NCI-H82 (cell line): ENCODE results near the gene DUSP15.
"Not testable (repeated sequence)": the region's sequence is repeated elsewhere in the genome, so short reads cannot be mapped to it uniquely, and the experiment has no call there.

Experiments
- DNase-seq: peaks from one replicate; lab custom pipeline; 2025; lab: John Stamatoyannopoulos, UW

DUSP15 gene

GRCh38 chr20:31839782-31840487, 30.4 kb downstream of the DUSP15 start:
- no peak for DNase-seq

- no peak for DNase-seq
Measured at GRCh38 chr20:31838646-31839292, 31.6 kb downstream of the DUSP15 start.

- no peak for DNase-seq
Measured at GRCh38 chr20:31837896-31838397, 32.4 kb downstream of the DUSP15 start.

GRCh38 chr20:31836853-31837608, 33.3 kb downstream of the DUSP15 start:
- no peak for DNase-seq

- no peak for DNase-seq
Measured at GRCh38 chr20:31835977-31836852, 34.1 kb downstream of the DUSP15 start.

GRCh38 chr20:31835554-31835953, 34.8 kb downstream of the DUSP15 start:
- no peak for DNase-seq

GRCh38 chr20:31833931-31834521, 36.3 kb downstream of the DUSP15 start:
- peak; percentile 40 for DNase-seq

- peak; percentile 86 for DNase-seq
Measured at GRCh38 chr20:31833130-31833930, 37.0 kb downstream of the DUSP15 start.

- no peak for DNase-seq
Measured at GRCh38 chr20:31831771-31832306, 38.5 kb downstream of the DUSP15 start.

GRCh38 chr20:31831211-31831610, 39.1 kb downstream of the DUSP15 start:
- DNase-seq = no peak

GRCh38 chr20:31830406-31830981, 39.8 kb downstream of the DUSP15 start:
- no peak for DNase-seq

- DNase-seq = no peak
Measured at GRCh38 chr20:31829731-31830130, 40.6 kb downstream of the DUSP15 start.

- DNase-seq = not testable (repeated sequence)
Measured at GRCh38 chr20:31828016-31828415, 42.3 kb downstream of the DUSP15 start.

- no peak for DNase-seq
Measured at GRCh38 chr20:31827059-31827458, 43.3 kb downstream of the DUSP15 start.

- DNase-seq = no peak
Measured at GRCh38 chr20:31826074-31826473, 44.3 kb downstream of the DUSP15 start.

GRCh38 chr20:31824554-31825313, 45.6 kb downstream of the DUSP15 start:
- DNase-seq = no peak

GRCh38 chr20:31824125-31824485, 46.2 kb downstream of the DUSP15 start:
- DNase-seq = no peak

- no peak for DNase-seq
Measured at GRCh38 chr20:31823360-31824124, 46.8 kb downstream of the DUSP15 start.
